ELR (cell line): ENCODE measurements around the gene NAA80.
"Not testable (repeated sequence)": the region's sequence is repeated elsewhere in the genome, so short reads cannot be mapped to it uniquely, and the experiment has no call there.

Experiments
- DNase-seq: peaks from one replicate; pipeline ENCODE4 v3.0.0-alpha.2; 2015; ENCODE audit warnings: low read depth

NAA80 gene

GRCh38 chr3:50270422-50271224, 28.6 kb downstream of the NAA80 start:
- DNase-seq = peak; percentile 70

GRCh38 chr3:50269977-50270413, 29.2 kb downstream of the NAA80 start:
- peak; percentile 80 for DNase-seq

- no peak for DNase-seq
Measured at GRCh38 chr3:50269460-50269859, 29.7 kb downstream of the NAA80 start.

- peak; percentile 62 for DNase-seq
Measured at GRCh38 chr3:50268703-50269451, 30.3 kb downstream of the NAA80 start, which contains the start of gene SEMA3B. Gene SEMA3B, plus strand, starts transcription at chr3:50269147. Its CDS starts 94 bp downstream, at chr3:50269241.

GRCh38 chr3:50268276-50268675, 30.9 kb downstream of the NAA80 start:
- no peak for DNase-seq

GRCh38 chr3:50267280-50267913, 31.8 kb downstream of the NAA80 start:
- no peak for DNase-seq

- no peak for DNase-seq
Measured at GRCh38 chr3:50266836-50267235, 32.4 kb downstream of the NAA80 start.

GRCh38 chr3:50266017-50266416, 33.2 kb downstream of the NAA80 start:
- DNase-seq = no peak

- DNase-seq = no peak
Measured at GRCh38 chr3:50265571-50265970, 33.6 kb downstream of the NAA80 start.

GRCh38 chr3:50264964-50265485, 34.2 kb downstream of the NAA80 start:
- peak; percentile 41 for DNase-seq

GRCh38 chr3:50264383-50264963, 34.7 kb downstream of the NAA80 start:
- peak; percentile 83 for DNase-seq

GRCh38 chr3:50263478-50264382, 35.5 kb downstream of the NAA80 start:
- peak; percentile 51 for DNase-seq

- DNase-seq = no peak
Measured at GRCh38 chr3:50262778-50263177, 36.4 kb downstream of the NAA80 start.

- DNase-seq = not testable (repeated sequence)
Measured at GRCh38 chr3:50262200-50262599, 37.0 kb downstream of the NAA80 start.

GRCh38 chr3:50261505-50261904, 37.7 kb downstream of the NAA80 start:
- DNase-seq = no peak

GRCh38 chr3:50260942-50261441, 38.2 kb downstream of the NAA80 start:
- DNase-seq = no peak

- DNase-seq = peak; percentile 88
Measured at GRCh38 chr3:50260027-50260941, 38.9 kb downstream of the NAA80 start.

GRCh38 chr3:50259432-50260026, 39.7 kb downstream of the NAA80 start:
- DNase-seq = no peak

GRCh38 chr3:50258979-50259378, 40.2 kb downstream of the NAA80 start:
- no peak for DNase-seq
